Panc1 (cell line): ENCODE measurements around the gene KRTAP5-7. TPM values are rescaled to one million over a fixed set of nuclear protein-coding genes. Genes with fewer than 3 reads are reported as not detected.

Experiments
- ATAC-seq: fragments of 200-7000 bp; cut with Tn5 transposase; 2 replicates; pipeline ENCODE4 v1.9.1; 2020; ENCODE audit warnings: mild to moderate bottlenecking, moderate library complexity
- BruUV-seq: library from RNA; stranded (reverse); fragments of 400-500 nt; replicated peaks from 2 replicates; lab custom pipeline; 2021; lab: Mats Ljungman, UMichigan
- CTCF ChIA-PET: fragments of 300-600 bp; sonication (Branson Sonifier 250); formaldehyde crosslinking; loops from one replicate; lab custom pipeline; 2022; ENCODE audit warnings: antibody characterized with exemption; lab: Charles Lee
- POLR2A ChIA-PET: fragments of 300-600 bp; sonication (Branson Sonifier 250); formaldehyde crosslinking; loops from one replicate; lab custom pipeline; 2022; ENCODE audit warnings: antibody characterized with exemption; lab: Charles Lee
- DNase-seq: peaks from one replicate; pipeline ENCODE4 v3.0.0-alpha.2; 2010; ENCODE audit warnings: low read depth, low spot score
- H3K27ac ChIP-seq: 2 replicates; pipeline ENCODE4 v1.5.1; 2011; ENCODE audit warnings: mild to moderate bottlenecking, low read length, inconsistent platforms
- H3K27me3 ChIP-seq: fragments of 200-500 bp; sonication (Bioruptor generic); 2 replicates; pipeline ENCODE4 v1.6.0; 2014; ENCODE audit warnings: low read length, inconsistent platforms; ENCODE audit not compliant: control insufficient read depth, insufficient read depth
- H3K36me3 ChIP-seq: fragments of 200-500 bp; sonication (Bioruptor generic); 2 replicates; pipeline ENCODE4 v1.5.1; 2014; ENCODE audit warnings: inconsistent platforms, mild to moderate bottlenecking, low read length, moderate library complexity; ENCODE audit not compliant: control insufficient read depth, insufficient read depth
- H3K4me1 ChIP-seq: 2 replicates; pipeline ENCODE4 v1.5.1; 2011; ENCODE audit warnings: inconsistent platforms, mild to moderate bottlenecking, low read length, moderate library complexity; ENCODE audit not compliant: control insufficient read depth, insufficient read depth
- H3K4me3 ChIP-seq, 2 experiments: 2 replicates each; pipeline ENCODE4 v1.5.1; 2011 to 2012; ENCODE audit warnings: low read depth in 2 of 2, low read length in 2 of 2, mild to moderate bottlenecking in 2 of 2, inconsistent platforms in 1 of 2, moderate library complexity in 1 of 2
- H3K9me3 ChIP-seq: fragments of 200-500 bp; sonication (Bioruptor generic); 2 replicates; pipeline ENCODE4 v1.5.1; 2014; ENCODE audit warnings: low read depth, mild to moderate bottlenecking, inconsistent platforms, low read length, moderate library complexity; ENCODE audit not compliant: control insufficient read depth, insufficient read depth
- CTCF ChIP-seq: fragments of 450-650 bp; IDR thresholded peaks from 2 replicates; pipeline ENCODE4 v1.5.1; 2017; ENCODE audit warnings: mild to moderate bottlenecking
- POLR2AphosphoS5 ChIP-seq: IDR thresholded peaks from 2 replicates; pipeline ENCODE4 v1.6.1; 2012; ENCODE audit warnings: mild to moderate bottlenecking, low read depth, low read length, moderate library complexity
- REST ChIP-seq, 2 experiments: IDR thresholded peaks; 2 replicates each; pipeline ENCODE4 v1.6.1; 2011 to 2012; ENCODE audit warnings: low read depth in 2 of 2, control low read depth in 1 of 2, low read length in 1 of 2, mild to moderate bottlenecking in 1 of 2, moderate library complexity in 1 of 2; ENCODE audit not compliant: insufficient read depth in 1 of 2
- SIN3A ChIP-seq: IDR thresholded peaks from 2 replicates; pipeline ENCODE4 v1.6.1; 2012; ENCODE audit warnings: low read depth, mild to moderate bottlenecking, low read length, moderate library complexity, borderline replicate concordance; ENCODE audit not compliant: insufficient read depth
- TCF7L2 ChIP-seq: IDR thresholded peaks from 2 replicates; pipeline ENCODE4 v1.6.1; 2011; ENCODE audit warnings: mild to moderate bottlenecking, low read depth, low read length, inconsistent platforms
- in situ Hi-C: cut with HindIII; loops from 2 replicates; pipeline ENCODE4 v1.10.0; 2016; ENCODE audit warnings: low sequenced_read_pairs, low pct_unique_long_range_greater_than_20kb
- intact Hi-C: fragments of 100-400 bp; cut with micrococcal nuclease; formaldehyde crosslinking; loops from one replicate; pipeline ENCODE4 v1.10.0; 2022; ENCODE audit not compliant: unreplicated experiment
- total RNA-seq: library from RNA; stranded (reverse); gene quantifications from one replicate; pipeline ENCODE4 v1.2.1, GENCODE V29; 2021; ENCODE audit not compliant: unreplicated experiment

Gene KRTAP5-7
- total RNA-seq, 1 experiment from 2014 or later: not detected

GRCh38 chr11:71502026-71502425 is 25.0 kb upstream of the KRTAP5-7 start:
- peaks cover 4% of the 10 kb centered on the region; the same call in 1 of the 2 replicates for H3K36me3 ChIP-seq
- H3K4me1 ChIP-seq: no peaks in the 10 kb centered on the region
- in situ Hi-C loops: no loop called here
- no peak overlapping the region for H3K27ac ChIP-seq
- DNase-seq (no peak), ATAC-seq (no peak)
- no peaks in the 10 kb centered on the region for H3K27me3 ChIP-seq
- BruUV-seq: no TSS peak
- CTCF ChIA-PET: no interaction called here
- TF ChIP-seq SIN3A (no peak), POLR2AphosphoS5 (no peak), REST (IDR thresholded peaks at IDR 0.05; ENCODE audit: insufficient read depth in 1 of 2, low read depth in 2 of 2, low read length in 1 of 2) (no peak), CTCF (no peak), TCF7L2 (no peak)
- H3K9me3 ChIP-seq: no peaks in the 10 kb centered on the region
- POLR2A ChIA-PET: interaction anchor here (1.2 kb wide), 1 partner anchor 11 kb away, joined by 16 read pairs; no protein-coding TSS in a partner anchor
- no peak overlapping the region for H3K4me3 ChIP-seq
- intact Hi-C loops: no loop called here

- Histone ChIP-seq H3K27me3 (no peaks in the 10 kb centered on the region), H3K9me3 (no peaks in the 10 kb centered on the region), H3K36me3 (peaks cover 4% of the 10 kb centered on the region; the same call in 1 of the 2 replicates), H3K27ac (no peak overlapping the region), H3K4me1 (no peaks in the 10 kb centered on the region), H3K4me3 (no peak overlapping the region)
- ChIA-PET POLR2A (interaction anchor here (1.2 kb wide), 1 partner anchor 12 kb away, joined by 16 read pairs; no protein-coding TSS in a partner anchor), CTCF (no interaction called here)
- in situ Hi-C loops: no loop called here
- TF ChIP-seq CTCF (no peak), POLR2AphosphoS5 (no peak), SIN3A (no peak), REST (IDR thresholded peaks at IDR 0.05; ENCODE audit: insufficient read depth in 1 of 2, low read depth in 2 of 2, low read length in 1 of 2) (no peak), TCF7L2 (no peak)
- DNase-seq: no peak
- intact Hi-C loops: no loop called here
- no peak for ATAC-seq
- BruUV-seq: no TSS peak
Observed at GRCh38 chr11:71502871-71503435, 24.1 kb upstream of the KRTAP5-7 start.
